Measurements from ENCODE around the gene OR10H4.

GRCh38 chr19:15913830-15914229 lies 35.0 kb upstream of the OR10H4 start:
- no peak for TF ChIP-seq CTCF (IDR thresholded peaks at IDR 0.05)
- no peak for TF ChIP-seq POLR2A (IDR thresholded peaks at IDR 0.05)
